ENCODE results near the gene DTNA.
"Not testable (repeated sequence)": the region's sequence is repeated elsewhere in the genome, so short reads cannot be mapped to it uniquely, and the experiment has no call there.

DTNA gene

GRCh38 chr18:34709750-34710441, at the start of gene DTNA:
TSS of gene DTNA (plus strand) at chr18:34710298. CDS start at chr18:34755977, 45,679 bp downstream.
- Mint-ChIP-seq H3K27ac (no peak within 1 kb of the TSS), H3K4me1 (ENCODE audit: low read depth) (no peaks in the 10 kb centered on the region), H3K27me3 (peaks cover 9% of the 10 kb centered on the region), H3K36me3 (no peaks in the 10 kb centered on the region), H3K4me3 (no peak within 1 kb of the TSS), H3K9me3 (ENCODE audit: low read depth) (no peaks in the 10 kb centered on the region)

- Mint-ChIP-seq H3K27ac (no peak overlapping the region), H3K36me3 (no peaks in the 10 kb centered on the region), H3K27me3 (peaks cover 13% of the 10 kb centered on the region), H3K4me3 (no peak overlapping the region), H3K9me3 (ENCODE audit: low read depth) (no peaks in the 10 kb centered on the region), H3K4me1 (ENCODE audit: low read depth) (no peaks in the 10 kb centered on the region)
Observed at GRCh38 chr18:34660572-34660971, 49.5 kb upstream of the DTNA start.

- Mint-ChIP-seq H3K4me1 (ENCODE audit: low read depth) (no peaks in the 10 kb centered on the region), H3K36me3 (no peaks in the 10 kb centered on the region), H3K27ac (no peak overlapping the region), H3K4me3 (no peak overlapping the region), H3K9me3 (ENCODE audit: low read depth) (no peaks in the 10 kb centered on the region), H3K27me3 (peaks cover 13% of the 10 kb centered on the region)
Observed at GRCh38 chr18:34661464-34662087, 48.5 kb upstream of the DTNA start.

- no peak overlapping the region for H3K27ac Mint-ChIP-seq
- no peaks in the 10 kb centered on the region for H3K9me3 Mint-ChIP-seq (ENCODE audit: low read depth)
- H3K4me1 Mint-ChIP-seq (ENCODE audit: low read depth) = no peaks in the 10 kb centered on the region
- no peaks in the 10 kb centered on the region for H3K36me3 Mint-ChIP-seq
- H3K27me3 Mint-ChIP-seq = peaks cover 3% of the 10 kb centered on the region
- H3K4me3 Mint-ChIP-seq = no peak overlapping the region
Observed at GRCh38 chr18:34676816-34677574, 33.1 kb upstream of the DTNA start.

- H3K27ac Mint-ChIP-seq; H3K36me3 Mint-ChIP-seq; H3K4me3 Mint-ChIP-seq; H3K27me3 Mint-ChIP-seq; H3K9me3 Mint-ChIP-seq (ENCODE audit: low read depth); H3K4me1 Mint-ChIP-seq (ENCODE audit: low read depth): not testable (repeated sequence)
Observed at GRCh38 chr18:34689750-34690149, 20.3 kb upstream of the DTNA start.

GRCh38 chr18:34691614-34692013, 18.5 kb upstream of the DTNA start:
- H3K4me1 Mint-ChIP-seq (ENCODE audit: low read depth) = no peaks in the 10 kb centered on the region
- H3K36me3 Mint-ChIP-seq = no peaks in the 10 kb centered on the region
- peaks cover 9% of the 10 kb centered on the region for H3K27me3 Mint-ChIP-seq
- H3K27ac Mint-ChIP-seq = no peak overlapping the region
- no peaks in the 10 kb centered on the region for H3K9me3 Mint-ChIP-seq (ENCODE audit: low read depth)
- H3K4me3 Mint-ChIP-seq = no peak overlapping the region

GRCh38 chr18:34694591-34695165, 15.4 kb upstream of the DTNA start:
- Mint-ChIP-seq H3K9me3 (ENCODE audit: low read depth) (no peaks in the 10 kb centered on the region), H3K4me1 (ENCODE audit: low read depth) (no peaks in the 10 kb centered on the region), H3K36me3 (no peaks in the 10 kb centered on the region), H3K27ac (no peak overlapping the region), H3K27me3 (peaks cover 9% of the 10 kb centered on the region), H3K4me3 (no peak overlapping the region)

GRCh38 chr18:34695310-34695709, 14.8 kb upstream of the DTNA start:
- Mint-ChIP-seq H3K27me3 (peaks cover 9% of the 10 kb centered on the region), H3K36me3 (no peaks in the 10 kb centered on the region), H3K4me3 (no peak overlapping the region), H3K4me1 (ENCODE audit: low read depth) (no peaks in the 10 kb centered on the region), H3K27ac (no peak overlapping the region), H3K9me3 (ENCODE audit: low read depth) (no peaks in the 10 kb centered on the region)

GRCh38 chr18:34696671-34697070, 13.4 kb upstream of the DTNA start:
- Mint-ChIP-seq H3K4me1 (ENCODE audit: low read depth) (no peaks in the 10 kb centered on the region), H3K27ac (no peak overlapping the region), H3K36me3 (no peaks in the 10 kb centered on the region), H3K27me3 (peaks cover 7% of the 10 kb centered on the region), H3K4me3 (no peak overlapping the region), H3K9me3 (ENCODE audit: low read depth) (no peaks in the 10 kb centered on the region)

GRCh38 chr18:34697233-34697632, 12.9 kb upstream of the DTNA start:
- Mint-ChIP-seq H3K36me3 (no peaks in the 10 kb centered on the region), H3K27ac (no peak overlapping the region), H3K9me3 (ENCODE audit: low read depth) (no peaks in the 10 kb centered on the region), H3K4me1 (ENCODE audit: low read depth) (no peaks in the 10 kb centered on the region), H3K27me3 (peaks cover 7% of the 10 kb centered on the region), H3K4me3 (no peak overlapping the region)

- Mint-ChIP-seq H3K4me3 (no peak overlapping the region), H3K27me3 (peaks cover 7% of the 10 kb centered on the region), H3K36me3 (no peaks in the 10 kb centered on the region), H3K9me3 (ENCODE audit: low read depth) (no peaks in the 10 kb centered on the region), H3K27ac (no peak overlapping the region), H3K4me1 (ENCODE audit: low read depth) (no peaks in the 10 kb centered on the region)
Observed at GRCh38 chr18:34697891-34698290, 12.2 kb upstream of the DTNA start.

GRCh38 chr18:34701911-34702310, 8.2 kb upstream of the DTNA start:
- Mint-ChIP-seq H3K27ac (no peak overlapping the region), H3K4me3 (no peak overlapping the region), H3K27me3 (peaks cover 5% of the 10 kb centered on the region), H3K4me1 (ENCODE audit: low read depth) (no peaks in the 10 kb centered on the region), H3K36me3 (no peaks in the 10 kb centered on the region), H3K9me3 (ENCODE audit: low read depth) (no peaks in the 10 kb centered on the region)

- no peak overlapping the region for H3K27ac Mint-ChIP-seq
- H3K9me3 Mint-ChIP-seq (ENCODE audit: low read depth) = no peaks in the 10 kb centered on the region
- peaks cover 8% of the 10 kb centered on the region for H3K27me3 Mint-ChIP-seq
- H3K36me3 Mint-ChIP-seq = no peaks in the 10 kb centered on the region
- no peak overlapping the region for H3K4me3 Mint-ChIP-seq
- H3K4me1 Mint-ChIP-seq (ENCODE audit: low read depth) = no peaks in the 10 kb centered on the region
Observed at GRCh38 chr18:34702814-34703213, 7.3 kb upstream of the DTNA start.

- H3K4me1 Mint-ChIP-seq (ENCODE audit: low read depth) = no peaks in the 10 kb centered on the region
Observed at GRCh38 chr18:34704074-34704473, 6.0 kb upstream of the DTNA start.

GRCh38 chr18:34704823-34705222, 5.3 kb upstream of the DTNA start:
- Mint-ChIP-seq H3K9me3 (ENCODE audit: low read depth) (no peaks in the 10 kb centered on the region), H3K4me1 (ENCODE audit: low read depth) (no peaks in the 10 kb centered on the region), H3K27me3 (peaks cover 8% of the 10 kb centered on the region), H3K36me3 (no peaks in the 10 kb centered on the region), H3K4me3 (no peak overlapping the region), H3K27ac (no peak overlapping the region)

More at GRCh38 chr18:34704074-34704473, 6.0 kb upstream of the DTNA start:
- Mint-ChIP-seq H3K27me3 (peaks cover 8% of the 10 kb centered on the region), H3K4me3 (no peak overlapping the region), H3K9me3 (ENCODE audit: low read depth) (no peaks in the 10 kb centered on the region), H3K27ac (no peak overlapping the region), H3K36me3 (no peaks in the 10 kb centered on the region)

Data from activated naive CD8-positive, alpha-beta T cell (primary cell).